Vagina (tissue), 2 donors: ENCODE measurements around the gene CHPF2.

ENCODE experiments used
- POLR2AphosphoS5 ChIP-seq, 2 donors: sonication (generic); formaldehyde crosslinking; IDR thresholded peaks; one replicate each; pipeline ENCODE4 v1.9.0; 2017; ENCODE audit warnings: antibody characterized with exemption in 2 of 2, mild to moderate bottlenecking in 2 of 2, low read depth in 1 of 2; ENCODE audit not compliant: insufficient read depth in 1 of 2
- TF ChIP-seq, protein P1 (sequence below), 3 experiments: fragments of 450-650 bp in 2 of 3; fragments of 200-600 bp in 1 of 3; sonication (generic) in 1 of 3; IDR thresholded peaks; one replicate each; pipeline ENCODE4 v1.5.1; 2017 to 2019; ENCODE audit warnings: antibody characterized with exemption in 3 of 3, mild to moderate bottlenecking in 2 of 3, moderate library complexity in 2 of 3

DNA sequence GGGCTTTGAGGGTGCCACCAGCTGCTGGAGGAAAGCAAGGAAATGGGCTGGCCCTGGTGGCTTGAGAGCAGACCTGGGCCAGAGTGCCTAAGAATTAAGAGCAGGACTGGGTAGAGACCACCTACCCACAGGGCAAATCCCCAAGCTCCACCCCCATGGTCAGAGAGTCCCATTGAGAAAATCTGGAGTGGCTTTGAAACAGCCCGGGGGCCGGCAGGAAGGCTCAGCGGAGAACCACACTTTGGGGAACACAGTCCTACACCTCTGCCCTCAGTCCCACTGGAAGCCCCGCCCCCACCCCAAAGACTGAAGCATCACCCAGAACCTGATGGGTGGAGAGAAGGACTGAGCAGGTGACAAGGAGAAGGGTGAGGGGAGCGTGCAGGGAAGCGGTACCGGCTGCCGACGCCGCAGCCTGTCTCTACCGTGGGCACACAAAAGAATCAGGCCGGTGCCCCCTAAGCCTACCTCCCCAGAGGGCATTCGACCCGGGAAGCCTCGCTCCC, 12.6 kb downstream of the CHPF2 start:
- TF ChIP-seq, protein P1, sequence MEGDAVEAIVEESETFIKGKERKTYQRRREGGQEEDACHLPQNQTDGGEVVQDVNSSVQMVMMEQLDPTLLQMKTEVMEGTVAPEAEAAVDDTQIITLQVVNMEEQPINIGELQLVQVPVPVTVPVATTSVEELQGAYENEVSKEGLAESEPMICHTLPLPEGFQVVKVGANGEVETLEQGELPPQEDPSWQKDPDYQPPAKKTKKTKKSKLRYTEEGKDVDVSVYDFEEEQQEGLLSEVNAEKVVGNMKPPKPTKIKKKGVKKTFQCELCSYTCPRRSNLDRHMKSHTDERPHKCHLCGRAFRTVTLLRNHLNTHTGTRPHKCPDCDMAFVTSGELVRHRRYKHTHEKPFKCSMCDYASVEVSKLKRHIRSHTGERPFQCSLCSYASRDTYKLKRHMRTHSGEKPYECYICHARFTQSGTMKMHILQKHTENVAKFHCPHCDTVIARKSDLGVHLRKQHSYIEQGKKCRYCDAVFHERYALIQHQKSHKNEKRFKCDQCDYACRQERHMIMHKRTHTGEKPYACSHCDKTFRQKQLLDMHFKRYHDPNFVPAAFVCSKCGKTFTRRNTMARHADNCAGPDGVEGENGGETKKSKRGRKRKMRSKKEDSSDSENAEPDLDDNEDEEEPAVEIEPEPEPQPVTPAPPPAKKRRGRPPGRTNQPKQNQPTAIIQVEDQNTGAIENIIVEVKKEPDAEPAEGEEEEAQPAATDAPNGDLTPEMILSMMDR (IDR thresholded peaks at IDR 0.05), result no peak
- TF ChIP-seq POLR2AphosphoS5 (IDR thresholded peaks at IDR 0.05; ENCODE audit: insufficient read depth in 1 of 2, low read depth in 1 of 2), result no peak
